ENCODE measurements around the gene PRKG1. TPM values are rescaled to one million over a fixed set of nuclear protein-coding genes. Genes with fewer than 3 reads are reported as not detected.

Gene PRKG1
- total RNA-seq, 1 experiment from 2014 or later: 10.4 TPM

DNA sequence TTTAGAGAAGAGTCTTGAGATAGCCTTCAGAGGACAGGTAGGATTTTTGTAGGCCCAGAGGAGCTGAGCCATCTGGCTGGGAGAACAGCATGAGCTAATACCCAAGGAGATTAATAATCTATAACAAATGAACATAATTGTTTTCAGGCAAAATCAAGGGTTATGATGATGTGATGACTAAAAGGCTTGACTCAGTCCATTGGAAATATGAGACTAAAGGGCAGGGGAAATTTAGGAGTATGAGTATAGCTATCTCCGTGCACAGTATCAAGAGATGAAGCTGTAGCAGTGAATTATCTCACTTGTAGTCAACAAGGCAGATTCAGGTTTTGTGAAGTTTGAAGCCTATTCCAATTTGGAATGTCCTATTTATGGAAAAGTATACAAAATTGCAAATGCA, 585.1 kb downstream of the PRKG1 start:
- no peak overlapping the region for H3K14ac ChIP-seq (ENCODE audit: insufficient read depth, low read length)
- H2AFZ ChIP-seq (ENCODE audit: low read length): no peak overlapping the region
- H2BK5ac ChIP-seq (ENCODE audit: insufficient read length, low read length): no peak overlapping the region
- no peak overlapping the region for H3K23ac ChIP-seq (ENCODE audit: insufficient read length, low read depth, low read length)
- no peak overlapping the region for H3K18ac ChIP-seq (ENCODE audit: insufficient read length, low read depth, low read length)
- no peak overlapping the region for H2BK120ac ChIP-seq (ENCODE audit: low read depth, low read length, poor library complexity, severe bottlenecking)
- no peak overlapping the region for H3K4me3 Mint-ChIP-seq
- no CpG with 5 or more reads among the region's 1 CpG for WGBS (ENCODE audit: extremely low coverage, insufficient read length, low lambda C conversion rate)
- DNase-seq: no peak
- no peak overlapping the region for H2BK20ac ChIP-seq (ENCODE audit: low read depth, low read length, poor library complexity, severe bottlenecking)
- no peak overlapping the region for H3K27ac ChIP-seq (ENCODE audit: insufficient read length, low read depth, low read length)
- no peak overlapping the region for H3K9ac ChIP-seq (ENCODE audit: extremely low read depth, insufficient read length, low read length)
- H4K20me1 ChIP-seq (ENCODE audit: control insufficient read depth, insufficient read depth, insufficient read length): no peaks in the 10 kb centered on the region
- peaks cover 7 to 9% of the 10 kb centered on the region in 2 experiments for H3K4me1 Mint-ChIP-seq
- H3K27me3 Mint-ChIP-seq (ENCODE audit: low read depth): no peaks in the 10 kb centered on the region
- no peaks in the 10 kb centered on the region for H3K9me3 ChIP-seq (ENCODE audit: control insufficient read depth, low read depth, low read length)
- no peaks in the 10 kb centered on the region for H3K9me3 Mint-ChIP-seq
- H3K27ac Mint-ChIP-seq: peak overlapping the region in 1 of 3 experiments; percentile 43; a peak in 1 of 7 replicates
- no peak overlapping the region for H4K8ac ChIP-seq (replicated peaks; ENCODE audit: insufficient read length, low read depth, low read length)
- H3K23me2 ChIP-seq (ENCODE audit: insufficient read length, low read depth, low read length, poor library complexity, severe bottlenecking): no peaks in the 10 kb centered on the region
- H3K79me1 ChIP-seq (ENCODE audit: insufficient read depth, low read depth, low read length, poor library complexity, severe bottlenecking): no peaks in the 10 kb centered on the region
- no peak overlapping the region for H4K5ac ChIP-seq (ENCODE audit: insufficient read length, low read depth, low read length)
- TF ChIP-seq, protein P1, sequence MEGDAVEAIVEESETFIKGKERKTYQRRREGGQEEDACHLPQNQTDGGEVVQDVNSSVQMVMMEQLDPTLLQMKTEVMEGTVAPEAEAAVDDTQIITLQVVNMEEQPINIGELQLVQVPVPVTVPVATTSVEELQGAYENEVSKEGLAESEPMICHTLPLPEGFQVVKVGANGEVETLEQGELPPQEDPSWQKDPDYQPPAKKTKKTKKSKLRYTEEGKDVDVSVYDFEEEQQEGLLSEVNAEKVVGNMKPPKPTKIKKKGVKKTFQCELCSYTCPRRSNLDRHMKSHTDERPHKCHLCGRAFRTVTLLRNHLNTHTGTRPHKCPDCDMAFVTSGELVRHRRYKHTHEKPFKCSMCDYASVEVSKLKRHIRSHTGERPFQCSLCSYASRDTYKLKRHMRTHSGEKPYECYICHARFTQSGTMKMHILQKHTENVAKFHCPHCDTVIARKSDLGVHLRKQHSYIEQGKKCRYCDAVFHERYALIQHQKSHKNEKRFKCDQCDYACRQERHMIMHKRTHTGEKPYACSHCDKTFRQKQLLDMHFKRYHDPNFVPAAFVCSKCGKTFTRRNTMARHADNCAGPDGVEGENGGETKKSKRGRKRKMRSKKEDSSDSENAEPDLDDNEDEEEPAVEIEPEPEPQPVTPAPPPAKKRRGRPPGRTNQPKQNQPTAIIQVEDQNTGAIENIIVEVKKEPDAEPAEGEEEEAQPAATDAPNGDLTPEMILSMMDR (conservative IDR thresholded peaks at IDR 0.05): no peak
- H3K79me2 ChIP-seq (ENCODE audit: insufficient read depth, low read length): no peaks in the 10 kb centered on the region
- H3K27me3 ChIP-seq (ENCODE audit: insufficient read depth, low read length): no peaks in the 10 kb centered on the region
- no peaks in the 10 kb centered on the region; the same call in 1 of the 2 replicates for H3K4me1 ChIP-seq (ENCODE audit: insufficient read depth, low read length)
- no peak overlapping the region for H2AK5ac ChIP-seq (ENCODE audit: insufficient read length, low read length)
- H3T11ph ChIP-seq (ENCODE audit: low read length): no peak overlapping the region
- H2BK12ac ChIP-seq (ENCODE audit: insufficient read length, low read depth, low read length): no peak overlapping the region
- no peak overlapping the region for H3K4me2 ChIP-seq (ENCODE audit: insufficient read depth, insufficient read length, low read length)
- H2BK15ac ChIP-seq (ENCODE audit: low read depth, low read length): no peak overlapping the region
- no peak overlapping the region for H3K56ac ChIP-seq (ENCODE audit: insufficient read length, low read depth, low read length)
- H3K4ac ChIP-seq (ENCODE audit: low read depth, low read length): no peak overlapping the region
- H4K91ac ChIP-seq (ENCODE audit: insufficient read length, low read depth, low read length): no peak overlapping the region
- H3K36me3 Mint-ChIP-seq (ENCODE audit: insufficient read depth in 1 of 3, low read depth in 3 of 3): no peaks in the 10 kb centered on the region

Measured in H9 (cell line).